K562 (cell line): ENCODE data around the gene PNMT. TPM values are rescaled to one million over a fixed set of nuclear protein-coding genes. Genes with fewer than 3 reads are reported as not detected.

Experiments
- C11orf30 ChIP-seq: fragments of 450-650 bp; IDR thresholded peaks from 2 replicates; pipeline ENCODE4 v1.6.1; 2016; ENCODE audit warnings: low read depth, mild to moderate bottlenecking
- MAZ ChIP-seq, 2 experiments: fragments of 450-650 bp in 1 of 2; sonication (generic) in 1 of 2; formaldehyde crosslinking; IDR thresholded peaks in 1 of 2; conservative IDR thresholded peaks in 1 of 2; 2 replicates each; pipeline versions ENCODE4 v1.4.0 to v1.5.0; 2020; ENCODE audit warnings: mild to moderate bottlenecking in 1 of 2, missing genetic modification reagents in 1 of 2
- MGA ChIP-seq: fragments of 450-650 bp; IDR thresholded peaks from 2 replicates; pipeline ENCODE4 v1.6.1; 2016; ENCODE audit warnings: mild to moderate bottlenecking, moderate library complexity
- PHF8 ChIP-seq: fragments of 200-600 bp; sonication (generic); IDR thresholded peaks from 2 replicates; pipeline ENCODE4 v1.6.1; 2012; ENCODE audit warnings: mixed run types, mild to moderate bottlenecking, inconsistent platforms, low read length, moderate library complexity, borderline replicate concordance
- PTBP1 ChIP-seq: fragments of 200-400 bp; formaldehyde crosslinking; IDR thresholded peaks from 2 replicates; pipeline ENCODE4 v1.6.1; 2017; ENCODE audit warnings: low read depth, low read length
- ZNF583 ChIP-seq: fragments of 250-450 bp; sonication (Bioruptor Pico); IDR thresholded peaks from 2 replicates; pipeline ENCODE4 v1.4.0; 2020
- ZNF696 ChIP-seq: fragments of 250-450 bp; sonication (Bioruptor Pico); conservative IDR thresholded peaks from 2 replicates; pipeline ENCODE4 v1.4.0; 2020; ENCODE audit warnings: mild to moderate bottlenecking, moderate library complexity
- polyA plus RNA-seq, 8 experiments: library from polyadenylated mRNA; depleted of rRNA in 4 of 8; stranded (reverse) in 5 of 8; unstranded in 3 of 8; fragments of >200 nt; fragmentation: Nextera tagmentation in 2 of 8; fragmentation: Illumina TruSeq in 1 of 8; extraction: Ambion mirVana in 2 of 8; extraction: Trizol in 1 of 8; gene quantifications; 2 replicates each; pipeline versions ENCODE4 v1.2.1 to v1.2.3, GENCODE V29; 2011 to 2014; ENCODE audit warnings: inconsistent platforms in 1 of 8, missing spikeins in 1 of 8
- total RNA-seq, 7 experiments: library from RNA; depleted of rRNA in 6 of 7; stranded (reverse); fragments of >200 nt in 6 of 7; fragmentation: Illumina TruSeq in 2 of 7; extraction: Trizol in 2 of 7; gene quantifications; 2 replicates each; pipeline versions ENCODE4 v1.2.1 to v1.2.3, GENCODE V29; 2011 to 2021; ENCODE audit warnings: low replicate concordance in 1 of 7

PNMT gene
- total and polyA plus RNA-seq, 9 of the 15 experiments (the other 6 are each of a cell fraction or from before 2014, with no cell fraction given) = 0.55 to 18.1 (median 5.8) TPM

GRCh38 chr17:39687546-39688474, 19.6 kb downstream of the PNMT start, which contains the start of gene PGAP3 (continued):
- TF ChIP-seq MGA (no peak), C11orf30 (peak; percentile 84), PTBP1 (no peak), MAZ (CRISPR knock-in tag; conservative IDR thresholded peaks at IDR 0.05 in 1 of 2, IDR thresholded peaks at IDR 0.05 in 1 of 2) (peak; percentile 45 to 82), PHF8 (peak; percentile 69; the same call in 1 of the 2 replicates), ZNF583 (CRISPR knock-in tag) (peak; percentile 47; the same call in 1 of the 2 replicates), ZNF696 (CRISPR knock-in tag) (no peak)
